ENCODE results near the gene MUC5B. TPM values are rescaled to one million over a fixed set of nuclear protein-coding genes. Genes with fewer than 3 reads are reported as not detected.

MUC5B gene
- total RNA-seq, 1 donor from 2014 or later = not detected

DNA sequence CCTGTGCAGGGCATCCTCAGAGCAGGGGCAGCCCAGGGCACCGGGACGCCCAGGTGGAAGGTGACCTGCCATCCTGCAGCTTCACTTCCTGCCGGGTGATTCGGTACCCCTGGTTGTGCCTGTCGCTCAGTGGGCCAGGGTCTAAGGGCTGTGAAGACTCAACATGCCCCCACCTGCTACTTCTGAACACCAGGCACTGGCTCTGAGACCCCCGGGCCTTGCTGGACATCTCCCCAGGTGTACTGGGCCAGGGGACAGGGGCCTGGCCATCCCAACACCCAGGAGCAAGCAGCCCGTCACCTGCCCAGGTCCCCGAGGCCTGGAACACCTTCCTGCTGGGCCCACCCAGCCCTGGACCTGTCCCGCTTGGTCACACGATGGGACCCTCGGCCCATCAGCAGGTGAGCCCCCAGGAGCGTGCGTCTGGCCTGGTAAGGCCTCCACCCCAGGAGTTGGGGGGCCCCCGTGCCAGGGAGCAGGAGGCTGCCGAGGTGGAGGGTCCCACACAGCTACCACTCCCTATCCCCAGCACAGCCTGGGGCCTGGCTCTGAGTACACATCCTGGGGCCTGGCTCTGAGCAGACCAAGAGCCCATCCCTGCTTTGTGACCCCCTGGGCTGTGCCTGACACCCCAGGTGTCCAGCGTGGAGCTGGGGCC lies 3.9 kb upstream of the MUC5B start:
- DNase-seq (ENCODE audit: low read depth) = no peak

DNA sequence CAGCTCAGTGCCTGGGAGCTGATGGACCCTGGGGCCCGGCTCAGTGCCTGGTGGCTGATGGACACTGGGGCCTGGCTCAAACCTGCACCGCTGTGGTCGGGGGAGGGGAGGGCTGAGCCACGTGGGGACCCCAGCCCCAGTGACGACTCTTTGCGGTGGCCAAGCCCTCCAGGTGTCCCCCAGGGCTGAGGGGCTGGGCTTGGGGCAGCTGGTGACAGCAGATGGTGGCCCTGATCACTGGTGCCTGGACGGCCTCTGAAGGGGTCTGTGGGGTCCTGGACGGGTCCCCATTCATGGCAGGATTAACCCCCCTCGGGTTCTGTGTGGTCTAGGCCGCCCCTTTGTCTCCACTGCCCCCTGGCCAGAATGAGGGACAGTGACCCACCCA lies 3.4 kb upstream of the MUC5B start:
- no peak for DNase-seq (ENCODE audit: low read depth)

DNA sequence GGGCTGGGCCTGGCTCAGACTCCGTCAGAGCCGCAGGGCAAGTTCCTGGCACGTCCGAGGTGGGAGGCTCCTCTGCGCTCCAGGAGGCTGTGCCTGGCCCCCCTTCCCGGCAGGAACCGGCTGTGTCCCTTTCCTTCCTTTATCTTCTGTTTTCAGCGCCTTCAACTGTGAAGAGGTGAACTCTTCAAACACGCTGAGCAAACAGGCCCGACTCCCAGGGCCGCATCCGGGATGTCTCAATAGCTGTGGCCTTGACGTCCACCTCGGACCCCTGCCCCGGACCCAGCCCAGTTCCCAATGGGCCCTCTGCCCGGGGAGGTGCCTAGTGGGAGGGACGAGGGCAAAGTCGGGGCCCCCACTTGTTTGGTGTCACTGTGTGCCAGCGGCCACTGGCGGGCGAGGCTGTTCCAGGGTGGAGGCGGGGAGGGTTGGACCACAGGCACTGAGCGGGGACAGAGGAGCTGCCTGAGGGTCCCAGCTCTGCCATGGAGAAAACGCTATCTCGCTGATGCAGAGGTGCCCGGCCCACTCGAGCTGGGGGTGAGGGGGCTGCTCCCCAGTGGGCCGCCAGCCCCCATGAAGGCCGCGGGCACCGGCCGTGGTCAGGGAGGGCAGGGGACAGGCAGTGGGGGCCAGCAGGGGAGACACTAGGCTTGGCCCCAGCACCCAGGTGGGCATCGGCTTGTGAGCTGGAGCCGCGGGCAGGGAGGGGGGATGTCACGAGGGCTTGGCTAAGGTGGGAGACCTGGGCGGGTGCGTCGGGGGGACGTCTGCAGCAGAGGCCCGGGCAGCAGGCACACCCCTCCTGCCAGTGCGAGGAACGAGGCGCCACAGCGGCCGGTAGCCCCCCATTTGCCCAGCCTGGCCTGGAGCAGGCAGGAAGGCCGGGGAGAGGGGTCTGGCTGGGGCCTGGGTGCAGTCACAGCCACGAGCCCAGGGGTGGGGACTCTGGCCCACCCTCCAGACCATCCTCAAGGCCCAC lies 2.7 kb upstream of the MUC5B start:
- DNase-seq (ENCODE audit: low read depth) = no peak

DNA sequence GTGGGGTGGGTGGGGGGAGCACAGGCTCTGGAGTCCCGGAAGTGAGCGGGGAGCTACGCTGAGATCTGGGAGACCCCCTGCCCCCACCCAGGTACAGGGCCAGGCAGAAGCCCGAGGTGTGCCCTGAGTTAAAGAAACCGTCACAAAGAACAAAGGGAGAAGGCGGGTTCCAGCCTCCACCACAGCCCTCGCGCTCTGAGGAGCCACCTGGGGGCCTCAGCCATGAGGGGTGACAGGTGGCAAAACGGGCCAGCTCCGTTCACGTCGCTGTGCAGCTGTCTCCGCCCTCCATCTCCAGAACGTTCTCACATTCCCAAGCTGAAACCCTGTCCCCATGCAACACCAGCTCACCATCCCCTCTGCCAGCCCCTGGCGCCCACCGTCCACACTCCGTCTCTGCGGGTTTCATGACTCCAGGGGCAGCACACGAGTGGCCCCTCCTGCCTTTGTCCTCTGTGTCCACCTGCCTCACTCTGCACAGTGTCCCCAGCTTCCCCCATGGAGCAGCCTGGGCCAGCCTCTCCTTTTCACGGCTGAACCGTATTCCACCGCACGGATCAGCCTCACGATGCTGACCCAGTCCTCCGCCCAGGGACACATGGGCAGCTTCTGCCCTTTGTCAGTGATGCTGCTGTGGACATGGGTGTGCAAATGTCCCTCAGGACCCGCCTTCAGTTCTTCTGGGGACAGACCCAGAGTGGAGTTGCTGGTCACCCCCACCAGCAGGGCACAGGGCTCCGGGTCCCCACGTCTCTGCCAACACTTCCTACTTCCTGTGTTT lies 1.7 kb upstream of the MUC5B start:
- DNase-seq (ENCODE audit: low read depth) = no peak

DNA sequence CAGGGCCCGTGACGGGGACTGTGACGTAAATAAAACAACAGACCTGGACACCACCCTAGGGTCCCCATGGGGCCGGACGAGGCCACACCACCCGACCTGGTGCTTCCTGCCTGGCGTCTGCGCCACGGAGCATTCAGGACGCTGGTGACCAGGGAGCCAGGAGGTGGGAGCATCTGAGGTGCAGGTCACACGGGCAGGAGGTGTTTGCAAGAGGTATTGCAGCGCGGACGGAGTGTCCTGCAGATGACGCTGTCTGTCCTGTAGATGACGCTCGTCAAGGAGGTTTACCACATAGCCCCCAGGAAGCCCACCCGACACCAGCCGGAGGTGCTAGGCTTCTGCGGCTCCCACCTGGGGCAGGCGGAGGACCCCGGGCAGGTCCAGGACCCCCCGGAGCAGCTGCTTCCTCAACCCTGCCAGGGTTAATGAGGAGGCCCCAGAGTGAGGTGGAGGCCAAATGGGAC lies 986 bp upstream of the MUC5B start:
- no peak for DNase-seq (ENCODE audit: low read depth)

DNA sequence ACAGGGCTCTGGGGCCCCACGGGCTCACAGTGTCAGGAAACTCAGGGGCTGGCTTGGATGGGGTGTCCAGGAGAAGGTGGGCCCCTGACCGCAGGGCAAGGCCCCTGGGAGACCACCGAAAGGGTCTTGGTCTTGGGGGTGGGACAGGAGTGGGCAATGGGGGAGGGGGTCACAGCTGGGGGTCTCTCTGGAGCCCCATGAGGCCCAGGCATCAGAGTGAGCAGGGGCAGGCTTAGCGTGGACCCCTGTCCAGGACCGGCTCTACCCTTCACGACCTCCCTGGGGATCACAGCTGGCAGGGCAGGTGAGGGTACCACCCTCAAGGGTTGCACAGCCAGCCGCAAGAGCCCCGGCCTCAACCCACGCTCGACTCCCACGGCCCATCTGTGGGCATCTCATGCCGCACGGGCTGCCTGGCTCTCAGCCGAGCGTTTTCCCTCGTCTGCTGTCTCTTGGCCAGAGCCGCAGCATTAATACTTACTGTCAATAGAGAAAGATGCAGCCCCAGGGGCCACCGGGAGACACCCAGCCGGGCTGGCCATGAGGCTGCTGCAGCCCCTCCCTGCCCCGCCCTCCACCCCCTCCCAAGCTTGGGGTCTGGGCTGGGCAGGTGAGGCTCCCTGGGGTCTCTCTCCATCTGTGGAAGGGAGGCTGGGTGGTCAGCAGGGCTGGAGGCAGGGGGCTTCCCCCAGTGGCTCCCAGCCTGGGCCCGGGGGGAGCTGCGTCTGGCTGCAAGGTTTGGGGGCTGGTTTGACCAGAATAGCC lies 662 bp downstream of the MUC5B start:
- DNase-seq (ENCODE audit: low read depth) = no peak

DNA sequence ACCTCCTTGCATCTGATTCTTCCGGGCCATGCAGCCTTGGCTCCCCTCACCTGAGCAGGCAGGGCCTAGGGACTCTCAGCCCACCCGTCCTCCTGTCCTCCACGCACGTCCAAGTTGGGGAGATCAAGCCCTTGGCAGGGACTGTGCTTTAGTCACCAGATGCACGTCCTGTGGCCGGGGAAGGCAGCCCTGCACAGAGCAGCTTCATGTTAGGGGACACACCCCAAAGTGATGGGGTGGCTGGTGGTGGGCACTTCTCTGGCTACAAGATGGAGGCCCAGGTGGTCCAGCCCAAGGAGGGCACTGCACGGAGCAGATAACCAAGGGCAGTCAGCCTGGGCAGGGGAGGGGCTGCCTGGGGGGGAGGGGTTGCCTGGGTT lies 1.2 kb downstream of the MUC5B start:
- no peak for DNase-seq (ENCODE audit: low read depth)

DNA sequence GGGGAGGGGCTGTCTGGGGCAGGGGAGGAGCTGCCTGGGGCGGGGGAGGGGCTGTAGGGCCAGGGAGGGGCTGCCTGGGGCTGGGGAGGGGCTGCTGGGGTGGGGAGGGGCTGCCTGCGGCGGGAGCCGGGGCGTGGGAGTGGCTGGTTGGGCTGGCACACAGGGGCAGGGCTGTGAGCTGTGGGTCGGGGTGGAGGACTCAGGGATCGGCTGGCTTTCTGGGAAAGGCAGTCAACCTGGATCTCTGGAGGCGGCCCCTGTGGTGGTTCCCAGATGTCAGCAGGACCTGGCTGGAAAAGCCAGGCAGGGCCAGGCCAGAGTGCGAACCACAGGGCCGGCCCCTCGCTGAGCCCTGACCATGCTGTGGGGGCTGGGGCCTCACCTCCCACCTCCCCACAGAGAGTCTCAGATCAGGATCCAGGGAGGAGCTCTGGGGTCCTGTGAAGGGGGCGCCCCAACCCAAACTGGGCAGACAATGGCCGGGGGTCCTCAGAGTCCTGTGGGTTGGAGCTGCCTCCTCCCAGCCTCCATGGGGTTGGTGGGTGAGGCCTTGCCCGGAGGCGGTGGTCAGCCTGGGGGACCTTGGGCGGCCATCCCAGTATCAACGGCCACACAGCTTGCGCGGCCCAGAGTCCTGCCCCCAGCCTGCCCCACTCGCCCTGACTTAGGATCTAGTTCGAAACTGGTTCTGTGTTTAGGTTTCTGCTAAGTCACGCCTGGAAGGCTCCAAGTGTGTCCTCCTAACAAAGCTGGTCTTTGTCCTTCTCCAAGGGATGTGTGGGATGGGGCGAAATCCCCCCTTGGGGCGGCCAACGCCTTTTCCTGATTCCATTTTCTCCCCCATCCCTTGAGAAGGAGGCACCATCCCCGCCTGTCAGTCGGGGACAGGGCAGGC lies 1.9 kb downstream of the MUC5B start:
- DNase-seq (ENCODE audit: low read depth) = no peak

DNA sequence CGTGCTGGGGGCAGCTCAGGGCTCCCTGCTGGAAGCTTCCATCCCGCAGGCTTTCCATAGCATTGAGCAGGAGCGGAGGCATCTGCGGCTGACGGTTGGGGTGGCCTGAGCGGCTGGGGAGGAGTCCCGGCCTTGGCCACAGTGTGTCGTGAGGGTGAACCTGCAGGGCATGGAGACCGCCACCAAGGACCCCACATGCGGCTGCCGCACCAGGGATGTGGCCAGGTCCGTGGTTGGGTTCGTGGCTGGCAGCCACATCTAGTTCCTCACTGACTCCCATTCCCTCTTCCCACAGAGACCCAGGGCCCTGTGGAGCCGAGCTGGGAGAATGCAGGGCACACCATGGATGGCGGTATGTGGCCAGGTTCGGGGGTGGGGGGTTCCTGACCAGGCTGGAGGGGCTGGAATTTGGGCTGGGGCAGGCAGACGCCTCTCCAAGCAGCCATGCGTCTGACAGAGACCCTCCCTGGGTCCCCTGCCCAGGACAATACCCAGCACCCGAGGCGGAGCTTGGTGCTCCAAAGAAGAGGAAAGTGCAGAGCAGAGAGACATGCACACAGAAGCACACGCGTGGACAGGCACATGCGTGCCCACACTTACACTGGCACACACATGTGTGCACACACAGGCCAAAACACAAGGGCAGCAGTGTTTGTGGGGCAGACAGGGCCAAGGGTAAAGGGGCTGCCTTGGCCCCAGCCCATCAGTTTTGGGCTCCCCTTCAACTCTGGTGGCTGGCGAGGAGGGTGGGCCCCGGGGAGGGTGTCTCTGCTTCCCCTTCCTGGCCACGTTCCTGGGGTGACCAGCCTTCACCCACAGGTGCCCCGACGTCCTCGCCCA lies 2.7 kb downstream of the MUC5B start:
- DNase-seq (ENCODE audit: low read depth) = no peak

DNA sequence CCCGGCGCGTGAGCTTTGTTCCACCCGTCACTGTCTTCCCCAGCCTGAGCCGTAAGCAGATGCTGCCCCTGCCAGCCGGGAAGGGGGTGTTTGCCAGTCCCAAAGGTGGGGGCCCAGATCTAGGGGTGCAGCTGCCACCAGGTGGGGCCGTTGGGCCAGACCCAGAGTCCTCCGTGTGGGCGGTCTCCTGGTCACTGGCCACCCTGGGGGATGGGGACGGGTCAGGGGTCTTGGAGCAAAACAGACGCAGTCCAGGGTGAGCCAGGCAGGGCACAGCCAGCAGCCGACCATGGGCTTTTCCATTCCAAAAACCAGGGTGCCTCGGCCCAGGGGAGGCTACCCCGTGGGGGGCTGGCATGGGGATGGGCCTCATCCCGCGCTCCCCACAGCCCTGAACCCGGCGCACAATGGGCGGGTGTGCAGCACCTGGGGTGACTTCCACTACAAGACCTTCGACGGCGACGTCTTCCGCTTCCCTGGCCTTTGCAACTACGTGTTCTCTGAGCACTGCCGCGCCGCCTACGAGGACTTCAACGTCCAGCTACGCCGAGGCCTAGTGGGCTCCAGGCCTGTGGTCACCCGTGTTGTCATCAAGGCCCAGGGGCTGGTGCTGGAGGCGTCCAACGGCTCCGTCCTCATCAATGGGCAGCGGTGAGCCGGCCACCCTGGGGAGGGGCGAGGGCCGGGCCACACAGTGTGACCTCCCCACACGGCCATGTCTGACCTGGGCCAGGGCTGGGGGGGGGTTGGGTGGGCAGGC lies 3.5 kb downstream of the MUC5B start:
- no peak for DNase-seq (ENCODE audit: low read depth)

DNA sequence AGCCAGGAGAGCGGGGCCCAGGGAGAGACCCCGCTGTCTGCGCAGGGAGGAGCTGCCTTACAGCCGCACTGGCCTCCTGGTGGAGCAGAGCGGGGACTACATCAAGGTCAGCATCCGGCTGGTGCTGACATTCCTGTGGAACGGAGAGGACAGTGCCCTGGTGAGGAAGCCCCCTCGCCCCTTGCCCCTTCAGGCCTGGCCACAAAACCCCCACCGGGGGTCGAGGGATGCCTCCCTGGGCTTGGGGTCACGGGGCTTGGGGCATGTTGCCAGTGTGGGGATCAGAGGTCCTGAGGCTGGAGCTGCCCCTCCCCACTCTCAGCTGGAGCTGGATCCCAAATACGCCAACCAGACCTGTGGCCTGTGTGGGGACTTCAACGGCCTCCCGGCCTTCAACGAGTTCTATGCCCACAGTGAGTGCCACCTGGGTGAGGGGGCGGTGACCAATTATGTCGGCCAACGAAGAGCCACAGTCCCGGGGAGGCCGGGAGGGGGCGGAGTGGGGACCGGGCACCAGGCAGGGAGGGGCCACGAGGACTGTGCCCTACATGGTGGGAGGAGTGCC lies 4.2 kb downstream of the MUC5B start:
- no peak for DNase-seq (ENCODE audit: low read depth)

DNA sequence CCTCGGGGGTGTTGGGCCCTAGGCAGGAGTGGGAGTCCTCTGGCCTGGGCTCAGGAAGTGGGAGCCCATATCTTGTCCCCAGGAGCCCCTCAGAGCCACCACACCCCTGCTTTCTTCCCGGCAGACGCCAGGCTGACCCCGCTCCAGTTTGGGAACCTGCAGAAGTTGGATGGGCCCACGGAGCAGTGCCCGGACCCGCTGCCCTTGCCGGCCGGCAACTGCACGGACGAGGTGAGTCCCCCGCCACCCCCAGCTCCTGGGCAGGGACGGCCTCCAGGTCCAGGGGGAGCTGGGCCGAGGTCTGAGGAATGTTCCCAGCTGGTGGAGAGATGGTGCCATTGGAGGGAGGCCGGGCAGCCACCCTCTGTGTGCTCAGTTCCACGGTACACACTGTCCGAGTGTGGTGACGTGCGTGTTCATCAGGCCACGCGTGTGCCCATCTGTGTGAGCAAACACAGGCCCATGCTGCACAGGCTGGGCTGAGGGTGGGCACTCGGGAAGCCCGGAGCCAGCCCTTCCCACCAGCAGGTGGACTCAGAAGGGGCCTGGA lies 4.8 kb downstream of the MUC5B start:
- DNase-seq (ENCODE audit: low read depth) = no peak

DNA sequence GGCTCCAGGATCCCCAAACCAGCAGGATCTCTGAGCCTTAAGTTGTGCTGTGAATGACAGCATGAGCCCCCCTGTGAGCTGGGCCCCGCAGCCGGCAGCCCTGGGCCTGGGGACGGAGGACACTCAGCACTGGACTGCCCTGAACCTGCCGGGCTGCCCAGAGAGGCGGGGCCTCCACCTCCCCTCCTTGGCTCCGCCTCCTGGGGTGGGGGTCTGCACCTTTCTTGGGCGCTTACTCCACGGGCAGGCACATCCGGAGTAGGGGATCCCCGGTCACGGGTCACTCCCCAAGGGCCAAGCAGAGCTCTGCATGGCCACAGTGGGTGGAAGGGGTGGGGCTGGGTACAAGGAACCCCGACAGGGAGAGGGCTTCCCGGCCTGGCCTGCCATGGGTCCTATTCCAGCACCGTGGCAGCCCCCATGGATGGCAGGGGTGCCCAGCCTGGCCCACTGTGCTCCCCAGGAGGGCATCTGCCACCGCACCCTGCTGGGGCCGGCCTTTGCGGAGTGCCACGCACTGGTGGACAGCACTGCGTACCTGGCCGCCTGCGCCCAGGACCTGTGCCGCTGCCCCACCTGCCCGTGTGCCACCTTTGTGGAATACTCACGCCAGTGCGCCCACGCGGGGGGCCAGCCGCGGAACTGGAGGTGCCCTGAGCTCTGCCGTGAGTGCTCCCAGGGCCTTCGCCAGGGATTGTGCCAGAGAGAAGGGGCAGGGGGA lies 5.4 kb downstream of the MUC5B start:
- no peak for DNase-seq (ENCODE audit: low read depth)

DNA sequence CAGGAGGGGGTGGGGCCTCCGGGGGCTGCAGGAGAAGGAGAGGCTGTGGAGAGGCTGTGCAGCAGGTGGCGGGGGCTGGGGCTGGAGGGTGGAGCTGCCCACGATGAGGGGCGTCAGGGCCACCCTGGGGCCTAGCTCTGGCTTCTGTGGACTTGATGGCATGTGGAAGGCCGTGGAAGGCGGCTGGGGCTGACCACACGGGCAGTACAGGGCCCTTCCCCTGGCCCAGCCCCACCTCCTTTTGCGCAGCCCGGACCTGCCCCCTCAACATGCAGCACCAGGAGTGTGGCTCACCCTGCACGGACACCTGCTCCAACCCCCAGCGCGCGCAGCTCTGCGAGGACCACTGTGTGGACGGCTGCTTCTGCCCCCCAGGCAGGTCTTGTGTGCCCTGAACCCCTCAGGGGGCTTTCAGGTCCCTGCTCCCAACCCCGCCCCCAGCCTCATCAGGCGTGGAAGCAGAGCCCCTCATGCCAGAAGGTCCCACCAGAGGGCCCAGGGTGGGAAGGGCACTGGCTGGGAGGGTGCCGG lies 6.1 kb downstream of the MUC5B start:
- no peak for DNase-seq (ENCODE audit: low read depth)

DNA sequence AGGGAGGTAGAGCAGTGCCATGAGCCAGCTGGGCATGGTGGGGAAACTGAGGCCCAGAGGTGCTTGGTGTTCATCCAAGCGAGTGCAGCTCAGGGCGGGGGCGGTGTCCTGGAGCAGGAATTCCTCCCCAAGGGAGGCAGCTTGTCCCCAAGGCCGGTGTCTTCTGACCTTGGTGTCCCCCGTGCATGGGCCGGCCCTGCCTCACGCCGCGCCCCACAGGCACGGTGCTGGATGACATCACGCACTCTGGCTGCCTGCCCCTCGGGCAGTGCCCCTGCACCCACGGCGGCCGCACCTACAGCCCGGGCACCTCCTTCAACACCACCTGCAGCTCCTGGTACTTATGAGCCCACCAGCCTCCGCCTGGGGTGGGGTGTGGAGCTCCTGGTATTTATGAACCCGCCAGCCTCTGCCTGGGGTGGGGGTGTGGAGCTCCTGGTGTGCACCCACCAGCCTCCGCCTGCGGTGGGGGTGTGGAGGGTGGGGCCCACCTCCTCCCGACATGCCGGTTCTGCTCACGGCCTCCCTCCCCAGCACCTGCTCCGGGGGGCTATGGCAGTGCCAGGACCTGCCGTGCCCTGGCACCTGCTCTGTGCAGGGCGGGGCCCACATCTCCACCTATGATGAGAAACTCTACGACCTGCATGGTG lies 6.7 kb downstream of the MUC5B start:
- no peak for DNase-seq (ENCODE audit: low read depth)

DNA sequence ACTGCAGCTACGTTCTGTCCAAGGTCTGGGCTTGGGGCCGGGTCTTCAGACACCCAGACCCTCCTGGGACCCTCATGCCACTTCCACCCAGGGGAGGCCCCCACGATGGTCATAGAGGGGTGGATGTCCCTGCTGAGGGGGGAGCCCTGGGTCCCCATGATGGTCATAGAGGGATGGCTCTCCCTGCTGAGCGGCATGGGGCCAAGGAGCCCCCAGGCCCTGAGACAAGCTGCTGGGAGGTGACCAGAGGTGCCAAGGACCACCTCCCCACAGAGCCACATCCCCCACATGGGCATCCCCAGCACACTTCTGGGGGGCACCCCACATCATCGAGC lies 7.2 kb downstream of the MUC5B start:
- DNase-seq (ENCODE audit: low read depth) = no peak
